Sigmoid colon (tissue), 7 donors: ENCODE measurements around the gene CCNA2. TPM values are rescaled to one million over a fixed set of nuclear protein-coding genes. Genes with fewer than 3 reads are reported as not detected.

Source experiments
- DNase-seq: peaks from one replicate; pipeline ENCODE4 v3.0.0-alpha.2; 2019
- H3K27ac ChIP-seq, 4 donors: fragments of 200-600 bp; sonication (generic); one replicate each; pipeline ENCODE4 v1.5.1; 2016 to 2019; ENCODE audit warnings: mild to moderate bottlenecking in 1 of 4
- H3K27me3 ChIP-seq, 3 donors: fragments of 200-600 bp; sonication (generic); one replicate each; pipeline ENCODE4 v1.5.1; 2019; ENCODE audit warnings: mild to moderate bottlenecking in 1 of 3
- H3K36me3 ChIP-seq, 4 donors: fragments of 200-600 bp; sonication (generic); one replicate each; pipeline ENCODE4 v1.5.1; 2016 to 2019
- H3K4me1 ChIP-seq, 4 donors: fragments of 200-600 bp; sonication (generic); one replicate each; pipeline ENCODE4 v1.5.1; 2017 to 2019
- H3K4me3 ChIP-seq, 4 donors: fragments of 200-600 bp; sonication (generic); one replicate each; pipeline ENCODE4 v1.5.1; 2017 to 2019; ENCODE audit warnings: mild to moderate bottlenecking in 2 of 4, moderate library complexity in 1 of 4
- H3K9me3 ChIP-seq, 4 donors: fragments of 200-600 bp in 3 of 4; sonication (generic) in 3 of 4; one replicate each; pipeline versions ENCODE4 v1.5.1 to v1.6.1; 2013 to 2019
- CTCF ChIP-seq, 4 experiments: fragments of 450-650 bp in 3 of 4; fragments of 200-600 bp in 1 of 4; IDR thresholded peaks; one replicate each; pipeline ENCODE4 v1.5.1; 2016 to 2019; ENCODE audit warnings: antibody characterized with exemption in 4 of 4, mild to moderate bottlenecking in 3 of 4, moderate library complexity in 2 of 4
- EP300 ChIP-seq, 4 donors: sonication (generic); formaldehyde crosslinking; IDR thresholded peaks; one replicate each; pipeline ENCODE4 v1.6.1; 2017; ENCODE audit warnings: antibody characterized with exemption in 4 of 4
- POLR2A ChIP-seq, 2 donors: fragments of 450-650 bp; IDR thresholded peaks; one replicate each; pipeline ENCODE4 v1.6.1; 2016; ENCODE audit warnings: antibody characterized with exemption in 2 of 2, mild to moderate bottlenecking in 2 of 2, moderate library complexity in 2 of 2
- POLR2AphosphoS5 ChIP-seq, 4 donors: sonication (generic); formaldehyde crosslinking; IDR thresholded peaks; one replicate each; pipeline ENCODE4 v1.6.1; 2017; ENCODE audit warnings: antibody characterized with exemption in 4 of 4
- WGBS, 2 donors: extraction: QIAGEN DNeasy Blood & Tissue Kit; methylation state at CpG; one replicate each; pipeline ENCODE4 v1.1.7; 2013; 5-methylcytosine and 5-hydroxymethylcytosine counted together
- intact Hi-C: fragments of 100-400 bp; cut with DNase I; formaldehyde crosslinking; loops from one replicate; pipeline ENCODE4 v1.15.1; 2023
- polyA plus RNA-seq, 3 donors: library from polyadenylated mRNA; stranded (reverse); fragments of 200-250 nt; gene quantifications; one replicate each; pipeline ENCODE4 v1.2.3, GENCODE V29; 2013
- total RNA-seq, 4 donors: library from RNA; depleted of rRNA; stranded (reverse); fragments of >200 nt; gene quantifications; one replicate each; pipeline ENCODE4 v1.1.0, GENCODE V29; 2016
- donor health status: healthy with polysubstance abuse.
- donor health status: Bipolar disorder and iron deficiency.
- donor health status: healthy.

CCNA2 gene
- total and polyA plus RNA-seq, 7 donors, result 2.1 to 22.8 (median 2.3) TPM

GRCh38 chr4:121783210-121783609 lies 40.5 kb downstream of the CCNA2 start:
- Histone ChIP-seq H3K27me3 (no peaks in the 10 kb centered on the region), H3K27ac (no peak overlapping the region), H3K9me3 (no peaks in the 10 kb centered on the region), H3K4me3 (no peak overlapping the region), H3K4me1 (peaks cover 0 to 7% (median 0%) of the 10 kb centered on the region in 4 donors), H3K36me3 (no peaks in the 10 kb centered on the region)
- no peak for DNase-seq
- TF ChIP-seq EP300 (IDR thresholded peaks at IDR 0.05), result no peak
- no peak for TF ChIP-seq CTCF (IDR thresholded peaks at IDR 0.05)
- no peak for TF ChIP-seq POLR2AphosphoS5 (IDR thresholded peaks at IDR 0.05)
- WGBS, 2 donors, result 81 to 82% methylated on average over 1 of the region's 1 CpG
- intact Hi-C loops, result no loop called here

GRCh38 chr4:121778991-121779628 lies 44.6 kb downstream of the CCNA2 start:
- intact Hi-C loops, result no loop called here
- H3K4me3 ChIP-seq, result no peak overlapping the region
- H3K36me3 ChIP-seq, result no peaks in the 10 kb centered on the region
- no peak for TF ChIP-seq CTCF (IDR thresholded peaks at IDR 0.05)
- TF ChIP-seq POLR2AphosphoS5 (IDR thresholded peaks at IDR 0.05), result no peak
- no peak for TF ChIP-seq POLR2A (IDR thresholded peaks at IDR 0.05)
- no peak for TF ChIP-seq EP300 (IDR thresholded peaks at IDR 0.05)
- H3K4me1 ChIP-seq, result no peaks in the 10 kb centered on the region
- 75 to 82% methylated on average over 8 of the region's 8 CpGs for WGBS, 2 donors
- H3K27me3 ChIP-seq, result no peaks in the 10 kb centered on the region
- no peaks in the 10 kb centered on the region for H3K9me3 ChIP-seq
- no peak for DNase-seq
- no peak overlapping the region for H3K27ac ChIP-seq

GRCh38 chr4:121777625-121778024 lies 46.1 kb downstream of the CCNA2 start:
- TF ChIP-seq POLR2AphosphoS5 (IDR thresholded peaks at IDR 0.05), result no peak
- TF ChIP-seq EP300 (IDR thresholded peaks at IDR 0.05), result no peak
- TF ChIP-seq CTCF (IDR thresholded peaks at IDR 0.05), result no peak
- TF ChIP-seq POLR2A (IDR thresholded peaks at IDR 0.05), result no peak
- no peaks in the 10 kb centered on the region for H3K4me1 ChIP-seq
- H3K36me3 ChIP-seq, result no peaks in the 10 kb centered on the region
- no peak overlapping the region for H3K27ac ChIP-seq
- no peak overlapping the region for H3K4me3 ChIP-seq
- no peaks in the 10 kb centered on the region for H3K27me3 ChIP-seq
- no peaks in the 10 kb centered on the region for H3K9me3 ChIP-seq
- intact Hi-C loops, result no loop called here
- no peak for DNase-seq
- whole genome bisulfite sequencing, 2 donors, result 36 to 48% methylated on average over 3 of the region's 3 CpGs

GRCh38 chr4:121776610-121777401 lies 46.9 kb downstream of the CCNA2 start:
- WGBS, 2 donors, result 78 to 83% methylated on average over 6 of the region's 6 CpGs
- intact Hi-C loops, result no loop called here
- TF ChIP-seq CTCF (IDR thresholded peaks at IDR 0.05), result no peak
- Histone ChIP-seq H3K9me3 (no peaks in the 10 kb centered on the region), H3K36me3 (no peaks in the 10 kb centered on the region), H3K4me3 (no peak overlapping the region), H3K27me3 (no peaks in the 10 kb centered on the region), H3K27ac (no peak overlapping the region), H3K4me1 (no peaks in the 10 kb centered on the region)
- no peak for DNase-seq
